Measurements from ENCODE around the gene GLRX3. TPM values are rescaled to one million over a fixed set of nuclear protein-coding genes. Genes with fewer than 3 reads are reported as not detected.

Gene GLRX3
- total RNA-seq, 5 donors from 2014 or later (not counting 1 experiment from before 2014, with no cell fraction given): 32.4 to 40.7 (median 35.4) TPM

DNA sequence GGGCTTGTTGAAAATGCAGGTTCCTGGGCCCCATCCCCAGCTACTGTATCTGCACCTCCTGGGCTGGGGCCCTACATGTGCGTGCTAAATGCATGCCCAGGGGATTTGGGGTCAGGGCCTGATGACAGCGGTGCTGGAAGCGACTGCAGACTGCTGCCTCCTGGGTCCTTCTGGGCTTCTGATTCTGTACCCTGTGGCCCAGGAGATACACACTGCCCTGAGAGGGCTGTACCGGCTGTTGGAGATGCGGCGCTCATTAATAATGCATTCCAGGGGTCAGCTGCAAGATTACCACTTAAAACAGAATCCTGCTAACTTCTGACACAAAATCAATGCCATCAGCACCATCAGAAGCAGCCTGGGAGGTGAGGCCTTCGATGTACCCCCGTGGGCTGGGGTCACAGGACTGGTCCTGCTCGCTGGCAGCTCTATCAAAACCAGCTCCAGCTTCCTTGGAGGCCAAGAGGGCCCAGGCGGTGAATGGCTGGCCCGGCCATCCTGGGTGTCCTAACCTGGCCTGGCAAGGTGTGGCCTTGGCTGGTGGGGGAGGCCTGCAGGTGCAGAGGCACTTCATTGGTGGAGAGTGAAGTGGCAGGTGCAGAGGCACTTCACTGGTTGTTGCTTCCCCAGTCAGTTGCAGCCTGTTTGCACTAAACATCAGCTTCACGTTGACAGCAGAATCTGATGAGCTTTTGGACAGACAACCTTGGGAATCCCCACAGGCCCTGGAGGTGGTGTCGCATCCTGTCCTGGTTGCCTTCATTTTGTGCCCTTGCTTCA lies 79.2 kb downstream of the GLRX3 start:
- H3K27ac Mint-ChIP-seq: no peak overlapping the region
- Histone ChIP-seq H3K27me3 (replicated peaks in 1 of 2; ENCODE audit: control insufficient read depth in 2 of 2, extremely low read depth in 1 of 2, insufficient read depth in 2 of 2, low read length in 1 of 2) (no peaks in the 10 kb centered on the region), H3K27ac (ENCODE audit: low read length) (no peak overlapping the region), H3K9me3 (no peaks in the 10 kb centered on the region), H3K4me1 (ENCODE audit: control insufficient read depth in 1 of 2, extremely low read depth in 1 of 2, insufficient read depth in 2 of 2, low read length in 2 of 2) (no peaks in the 10 kb centered on the region), H3K4me3 (ENCODE audit: control insufficient read depth in 1 of 2, extremely low read depth in 1 of 2, low read length in 1 of 2) (no peak overlapping the region), H3K36me3 (ENCODE audit: control insufficient read depth in 2 of 2, extremely low read depth in 1 of 2, insufficient read depth in 1 of 2, low read length in 1 of 2) (no peaks in the 10 kb centered on the region)
- POLR2A ChIA-PET: interaction anchor here in 1 of 2 donors (0.6 kb wide), 1 partner anchor 665 kb away, joined by 4 read pairs; no protein-coding TSS in a partner anchor
- no peaks in the 10 kb centered on the region for H3K36me3 Mint-ChIP-seq
- ATAC-seq (replicated peaks in 1 of 4): no peak
- 83% methylated on average over 12 of the region's 13 CpGs for WGBS (ENCODE audit: insufficient coverage)
- no peaks in the 10 kb centered on the region for H3K27me3 Mint-ChIP-seq
- H3K9me3 Mint-ChIP-seq: no peaks in the 10 kb centered on the region
- no peak for DNase-seq
- H3K4me3 Mint-ChIP-seq: no peak overlapping the region
- CTCF ChIA-PET: no interaction called here
- H3K4me1 Mint-ChIP-seq: no peaks in the 10 kb centered on the region

DNA sequence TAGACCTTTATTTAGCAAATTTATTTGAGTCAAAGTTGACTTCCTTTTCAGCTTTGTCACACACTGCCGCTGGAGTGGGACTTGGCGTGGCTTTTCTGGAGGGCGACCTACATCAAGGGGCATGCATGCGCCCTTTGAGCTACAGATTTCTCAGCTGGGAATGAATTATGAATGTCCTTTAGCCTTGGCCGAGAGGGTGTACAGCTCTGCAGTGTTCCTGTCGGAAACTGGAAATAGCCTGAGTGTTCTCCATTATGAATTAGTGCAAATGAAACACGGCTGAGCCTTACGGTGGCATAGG lies 79.7 kb downstream of the GLRX3 start:
- DNase-seq: no peak
- ChIA-PET POLR2A (no interaction called here), CTCF (no interaction called here)
- no peak overlapping the region for H3K4me3 ChIP-seq (ENCODE audit: control insufficient read depth in 1 of 2, extremely low read depth in 1 of 2, low read length in 1 of 2)
- H3K27ac ChIP-seq (ENCODE audit: low read length): no peak overlapping the region
- H3K9me3 Mint-ChIP-seq: no peaks in the 10 kb centered on the region
- H3K4me3 Mint-ChIP-seq: no peak overlapping the region
- H3K27me3 Mint-ChIP-seq: no peaks in the 10 kb centered on the region
- ATAC-seq (replicated peaks in 1 of 4): no peak
- no peaks in the 10 kb centered on the region for H3K4me1 Mint-ChIP-seq
- no peaks in the 10 kb centered on the region for H3K9me3 ChIP-seq
- 92% methylated on average over 8 of the region's 8 CpGs for whole genome bisulfite sequencing (ENCODE audit: insufficient coverage)
- H3K36me3 ChIP-seq (ENCODE audit: control insufficient read depth in 2 of 2, extremely low read depth in 1 of 2, insufficient read depth in 1 of 2, low read length in 1 of 2): no peaks in the 10 kb centered on the region
- H3K36me3 Mint-ChIP-seq: no peaks in the 10 kb centered on the region
- H3K4me1 ChIP-seq (ENCODE audit: control insufficient read depth in 1 of 2, extremely low read depth in 1 of 2, insufficient read depth in 2 of 2, low read length in 2 of 2): no peaks in the 10 kb centered on the region
- no peak overlapping the region for H3K27ac Mint-ChIP-seq
- no peaks in the 10 kb centered on the region for H3K27me3 ChIP-seq (replicated peaks in 1 of 2; ENCODE audit: control insufficient read depth in 2 of 2, extremely low read depth in 1 of 2, insufficient read depth in 2 of 2, low read length in 1 of 2)

DNA sequence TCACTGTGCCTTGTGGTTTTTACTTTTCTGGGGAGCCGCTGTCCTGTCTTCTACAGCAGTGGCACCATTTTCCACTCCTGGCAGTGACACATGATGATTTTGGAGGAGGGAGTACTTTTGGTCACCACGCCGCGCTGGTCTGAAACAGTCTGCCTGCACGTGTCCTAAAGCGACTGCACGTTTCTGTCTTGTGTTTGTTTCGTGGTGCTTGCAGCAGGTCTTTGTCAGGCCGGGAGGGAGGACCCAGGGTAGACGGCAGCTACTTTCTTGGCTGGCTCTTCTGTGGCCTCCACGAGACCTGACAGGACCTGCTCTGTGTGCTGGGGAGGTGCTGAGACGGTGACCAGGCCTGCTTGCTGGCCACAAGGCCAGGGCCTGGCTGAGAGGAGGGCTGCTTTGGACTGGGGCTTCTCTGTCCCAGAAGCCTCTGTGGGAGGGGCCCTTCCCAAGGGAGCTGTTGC lies 82.0 kb downstream of the GLRX3 start:
- H3K9me3 Mint-ChIP-seq: no peaks in the 10 kb centered on the region
- DNase-seq (no peak), ATAC-seq (replicated peaks in 1 of 4) (no peak)

DNA sequence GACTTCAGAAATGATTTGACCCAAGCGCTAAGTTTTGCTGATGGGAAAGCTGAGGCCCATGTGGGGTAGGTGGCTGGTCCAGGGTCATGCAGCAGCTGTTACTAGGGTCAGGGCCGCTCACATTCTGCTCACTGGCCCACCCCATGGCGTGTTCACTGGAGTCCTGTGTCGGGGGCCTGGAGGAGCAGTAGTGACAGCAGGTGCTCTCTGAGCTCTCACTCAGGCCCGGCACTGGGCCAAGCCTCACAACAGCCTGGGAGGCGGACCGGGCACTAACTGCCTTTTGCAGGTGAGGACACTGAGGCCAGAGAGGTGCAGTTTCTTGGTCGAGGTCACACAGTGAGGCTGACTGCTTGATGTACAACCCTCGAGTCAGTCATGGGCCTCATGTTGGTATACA lies 82.7 kb downstream of the GLRX3 start:
- H3K4me3 Mint-ChIP-seq: no peak overlapping the region
- no peaks in the 10 kb centered on the region for H3K4me1 ChIP-seq (ENCODE audit: control insufficient read depth in 1 of 2, extremely low read depth in 1 of 2, insufficient read depth in 2 of 2, low read length in 2 of 2)
- WGBS (ENCODE audit: insufficient coverage): 93% methylated on average over 8 of the region's 9 CpGs
- no peak overlapping the region for H3K27ac Mint-ChIP-seq
- CTCF ChIA-PET: no interaction called here
- no peaks in the 10 kb centered on the region for H3K27me3 Mint-ChIP-seq
- no peaks in the 10 kb centered on the region for H3K9me3 Mint-ChIP-seq
- H3K27ac ChIP-seq (ENCODE audit: low read length): no peak overlapping the region
- no peak for ATAC-seq (replicated peaks in 1 of 4)
- H3K9me3 ChIP-seq: no peaks in the 10 kb centered on the region
- no peak overlapping the region for H3K4me3 ChIP-seq (ENCODE audit: control insufficient read depth in 1 of 2, extremely low read depth in 1 of 2, low read length in 1 of 2)
- H3K36me3 ChIP-seq (ENCODE audit: control insufficient read depth in 2 of 2, extremely low read depth in 1 of 2, insufficient read depth in 1 of 2, low read length in 1 of 2): no peaks in the 10 kb centered on the region
- POLR2A ChIA-PET: no interaction called here
- no peaks in the 10 kb centered on the region for H3K4me1 Mint-ChIP-seq
- no peak for DNase-seq
- H3K36me3 Mint-ChIP-seq: no peaks in the 10 kb centered on the region
- no peaks in the 10 kb centered on the region for H3K27me3 ChIP-seq (replicated peaks in 1 of 2; ENCODE audit: control insufficient read depth in 2 of 2, extremely low read depth in 1 of 2, insufficient read depth in 2 of 2, low read length in 1 of 2)

More for the DNA sequence above, 82.0 kb downstream of the GLRX3 start:
- H3K4me3 ChIP-seq (ENCODE audit: control insufficient read depth in 1 of 2, extremely low read depth in 1 of 2, low read length in 1 of 2): no peak overlapping the region
- Mint-ChIP-seq H3K27me3 (no peaks in the 10 kb centered on the region), H3K36me3 (no peaks in the 10 kb centered on the region), H3K4me1 (no peaks in the 10 kb centered on the region), H3K4me3 (no peak overlapping the region), H3K27ac (no peak overlapping the region)
- ChIA-PET CTCF (no interaction called here), POLR2A (no interaction called here)
- no peaks in the 10 kb centered on the region for H3K36me3 ChIP-seq (ENCODE audit: control insufficient read depth in 2 of 2, extremely low read depth in 1 of 2, insufficient read depth in 1 of 2, low read length in 1 of 2)
- H3K4me1 ChIP-seq (ENCODE audit: control insufficient read depth in 1 of 2, extremely low read depth in 1 of 2, insufficient read depth in 2 of 2, low read length in 2 of 2): no peaks in the 10 kb centered on the region
- no peaks in the 10 kb centered on the region for H3K27me3 ChIP-seq (replicated peaks in 1 of 2; ENCODE audit: control insufficient read depth in 2 of 2, extremely low read depth in 1 of 2, insufficient read depth in 2 of 2, low read length in 1 of 2)
- no peaks in the 10 kb centered on the region for H3K9me3 ChIP-seq
- WGBS (ENCODE audit: insufficient coverage): 89% methylated on average over 11 of the region's 12 CpGs
- H3K27ac ChIP-seq (ENCODE audit: low read length): no peak overlapping the region

DNA sequence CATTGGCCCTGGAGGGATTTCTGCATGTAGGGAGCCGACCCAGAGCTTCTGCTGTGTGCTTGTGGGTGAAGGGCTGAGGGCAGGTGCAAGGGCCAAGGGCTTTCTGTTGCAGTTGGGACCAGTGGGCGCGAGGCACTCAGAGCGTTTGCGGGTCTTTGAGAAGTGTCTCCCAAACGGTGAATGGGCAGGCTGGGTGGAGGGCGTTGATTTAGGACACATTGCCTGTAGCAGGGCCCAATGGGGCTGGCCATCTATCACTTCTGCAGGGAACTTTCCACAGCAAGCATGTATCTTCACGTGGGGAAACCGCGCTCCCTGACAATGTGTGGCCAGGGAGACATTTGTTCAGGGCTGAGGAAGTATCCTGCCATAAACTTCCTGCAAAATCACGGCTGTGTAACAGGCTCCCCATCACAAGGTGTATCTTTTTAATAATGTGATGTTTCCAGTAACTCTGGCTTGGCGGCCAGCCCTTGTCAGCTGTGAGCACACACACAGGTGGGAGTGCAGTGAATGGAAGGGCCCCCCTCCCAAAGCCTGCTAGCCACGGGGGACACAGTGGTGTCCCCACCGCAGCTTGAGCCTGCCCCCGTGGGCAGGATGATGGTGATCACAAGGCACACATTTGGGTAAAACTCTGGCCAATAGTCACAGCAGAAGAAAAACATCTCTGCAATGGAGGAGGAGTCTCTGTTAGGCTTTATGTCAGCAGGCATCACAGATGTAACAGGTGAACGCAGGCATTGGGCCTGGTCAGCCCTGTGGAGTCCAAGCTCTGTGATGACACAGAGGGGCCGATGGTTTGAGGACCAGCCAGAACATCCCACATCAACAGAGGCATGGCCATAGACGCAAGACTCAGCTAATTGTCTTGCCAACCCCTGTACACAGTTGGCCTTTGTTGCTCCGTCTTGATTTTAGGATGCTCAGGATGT lies 84.3 kb downstream of the GLRX3 start:
- Mint-ChIP-seq H3K36me3 (no peaks in the 10 kb centered on the region), H3K4me1 (no peaks in the 10 kb centered on the region), H3K27ac (no peak overlapping the region), H3K9me3 (no peaks in the 10 kb centered on the region), H3K4me3 (no peak overlapping the region), H3K27me3 (peaks cover 0 to 4% of the 10 kb centered on the region in 2 donors)
- ChIA-PET CTCF (no interaction called here), POLR2A (no interaction called here)
- H3K36me3 ChIP-seq (ENCODE audit: control insufficient read depth in 2 of 2, extremely low read depth in 1 of 2, insufficient read depth in 1 of 2, low read length in 1 of 2): no peaks in the 10 kb centered on the region
- 83% methylated on average over 13 of the region's 19 CpGs for WGBS (ENCODE audit: insufficient coverage)
- H3K4me1 ChIP-seq (ENCODE audit: control insufficient read depth in 1 of 2, extremely low read depth in 1 of 2, insufficient read depth in 2 of 2, low read length in 2 of 2): no peaks in the 10 kb centered on the region
- DNase-seq: no peak
- ATAC-seq (replicated peaks in 1 of 4): no peak
- no peaks in the 10 kb centered on the region for H3K9me3 ChIP-seq
- H3K27ac ChIP-seq (ENCODE audit: low read length): no peak overlapping the region
- H3K27me3 ChIP-seq (replicated peaks in 1 of 2; ENCODE audit: control insufficient read depth in 2 of 2, extremely low read depth in 1 of 2, insufficient read depth in 2 of 2, low read length in 1 of 2): no peaks in the 10 kb centered on the region
- H3K4me3 ChIP-seq (ENCODE audit: control insufficient read depth in 1 of 2, extremely low read depth in 1 of 2, low read length in 1 of 2): no peak overlapping the region

DNA sequence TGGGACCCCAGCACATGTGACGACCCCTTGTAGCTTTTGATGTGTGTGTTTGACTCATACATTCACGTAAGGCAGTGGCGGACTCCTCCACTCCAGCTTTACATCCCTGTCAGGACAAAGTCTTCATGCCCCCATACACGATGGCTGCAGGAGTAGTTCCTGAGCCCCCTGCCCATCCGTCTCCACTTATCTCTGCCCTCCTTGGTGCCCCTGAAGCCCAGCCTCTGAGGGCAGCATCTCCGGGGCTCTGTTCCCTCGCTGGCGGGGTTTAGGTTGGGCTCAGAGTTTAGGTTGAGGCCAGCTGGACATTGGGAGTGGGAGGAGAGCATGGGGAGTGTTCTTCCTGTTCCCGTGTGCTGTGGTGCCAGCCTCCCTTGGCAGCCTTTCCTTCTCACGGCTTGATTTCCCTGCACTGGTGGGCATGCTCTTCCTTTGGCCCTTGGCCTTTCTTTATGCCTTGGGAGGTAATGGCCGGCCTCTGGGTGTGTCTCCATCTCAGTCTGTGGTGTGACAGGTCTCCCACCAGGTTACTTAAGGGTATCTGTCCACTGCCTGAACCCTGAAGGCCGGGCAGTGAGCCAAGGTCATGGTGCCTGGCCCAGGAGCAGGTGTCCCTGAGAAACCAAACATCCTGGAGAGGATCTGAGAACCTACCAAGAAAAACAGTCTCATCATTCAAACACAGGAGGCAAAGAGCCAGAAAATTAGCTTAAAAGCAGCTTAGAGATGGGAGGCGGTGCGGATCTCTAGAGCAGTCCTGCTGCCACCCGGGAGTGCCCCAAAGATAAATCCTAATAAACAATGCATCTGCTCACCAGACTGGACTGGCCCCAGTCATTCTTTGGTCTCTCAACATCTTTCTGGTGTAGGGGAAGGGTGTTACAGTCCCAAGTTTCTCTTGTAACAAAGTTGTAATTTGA lies 85.5 kb downstream of the GLRX3 start:
- H3K36me3 ChIP-seq (ENCODE audit: control insufficient read depth in 2 of 2, extremely low read depth in 1 of 2, insufficient read depth in 1 of 2, low read length in 1 of 2): no peaks in the 10 kb centered on the region
- Mint-ChIP-seq H3K27me3 (peaks cover 0 to 4% of the 10 kb centered on the region in 2 donors), H3K9me3 (no peaks in the 10 kb centered on the region), H3K4me3 (no peak overlapping the region), H3K27ac (no peak overlapping the region), H3K36me3 (peaks cover 4% of the 10 kb centered on the region), H3K4me1 (no peaks in the 10 kb centered on the region)
- POLR2A ChIA-PET: no interaction called here
- WGBS (ENCODE audit: insufficient coverage): 81% methylated on average over 11 of the region's 15 CpGs
- no peak overlapping the region for H3K4me3 ChIP-seq (ENCODE audit: control insufficient read depth in 1 of 2, extremely low read depth in 1 of 2, low read length in 1 of 2)
- no peak for DNase-seq
- CTCF ChIA-PET: no interaction called here
- no peaks in the 10 kb centered on the region for H3K9me3 ChIP-seq
- H3K27me3 ChIP-seq (replicated peaks in 1 of 2; ENCODE audit: control insufficient read depth in 2 of 2, extremely low read depth in 1 of 2, insufficient read depth in 2 of 2, low read length in 1 of 2): peaks cover 0 to 5% of the 10 kb centered on the region in 2 experiments
- no peaks in the 10 kb centered on the region for H3K4me1 ChIP-seq (ENCODE audit: control insufficient read depth in 1 of 2, extremely low read depth in 1 of 2, insufficient read depth in 2 of 2, low read length in 2 of 2)
- no peak overlapping the region for H3K27ac ChIP-seq (ENCODE audit: low read length)
- no peak for ATAC-seq (replicated peaks in 1 of 4)

Data from T-cell (primary cell).